ENCODE measurements around the gene EFNA3. TPM values are rescaled to one million over a fixed set of nuclear protein-coding genes. Genes with fewer than 3 reads are reported as not detected.
A peak's percentile ranks its signal among the peaks of the same experiment; 100 is the strongest.

Gene EFNA3
- total and polyA plus RNA-seq, 2 donors: 1.2 to 2.3 TPM

DNA sequence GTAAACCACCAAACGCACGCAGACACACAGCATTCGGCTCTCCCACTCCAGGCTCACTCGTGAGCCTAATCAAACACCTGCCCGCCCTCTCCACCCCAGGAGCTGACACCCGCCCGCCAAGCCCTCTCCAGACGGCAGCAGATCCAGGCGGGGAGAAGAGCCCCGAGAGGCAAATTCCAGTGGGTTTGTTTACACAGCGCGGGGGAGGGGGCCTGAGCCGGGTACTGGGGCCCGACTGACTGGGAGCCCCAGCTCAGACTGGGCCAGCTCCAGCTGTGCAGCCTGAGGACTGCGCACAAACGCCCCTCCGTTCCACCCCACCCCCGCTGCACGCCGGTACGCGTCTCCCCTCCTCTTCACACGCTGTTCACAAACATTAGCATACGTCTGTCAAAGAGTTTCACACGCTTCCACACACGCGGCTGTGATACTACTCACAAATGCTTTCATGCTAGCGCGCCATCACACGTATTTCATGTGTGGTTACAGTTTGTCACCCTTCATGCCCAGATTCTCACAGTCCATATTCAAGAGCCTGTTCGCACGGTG, 48.0 kb downstream of the EFNA3 start:
- DNase-seq (ENCODE audit: extremely low spot score): no peak
- Histone ChIP-seq H3K36me3 (ENCODE audit: insufficient read depth) (no peaks in the 10 kb centered on the region), H3K4me1 (ENCODE audit: insufficient read depth) (no peaks in the 10 kb centered on the region), H3K4me3 (ENCODE audit: low read depth, low read length) (peak overlapping the region; percentile 20), H3K27ac (ENCODE audit: low read depth) (peak overlapping the region; percentile 44)
- 3% methylated on average over 32 of the region's 32 CpGs for WGBS

GRCh38 chr1:155127105-155127966, 48.7 kb downstream of the EFNA3 start, which contains the start of gene EFNA1:
TSS of gene EFNA1 (plus strand) at chr1:155127876. CDS start at chr1:155127978, 102 bp downstream.
- under 1% methylated on average over 76 of the region's 76 CpGs for WGBS
- Histone ChIP-seq H3K4me1 (ENCODE audit: insufficient read depth) (no peaks in the 10 kb centered on the region), H3K36me3 (ENCODE audit: insufficient read depth) (no peaks in the 10 kb centered on the region), H3K4me3 (ENCODE audit: low read depth, low read length) (peak within 1 kb of the TSS; percentile 48), H3K27ac (ENCODE audit: low read depth) (peak within 1 kb of the TSS; percentile 78)
- no peak for DNase-seq (ENCODE audit: extremely low spot score)

DNA sequence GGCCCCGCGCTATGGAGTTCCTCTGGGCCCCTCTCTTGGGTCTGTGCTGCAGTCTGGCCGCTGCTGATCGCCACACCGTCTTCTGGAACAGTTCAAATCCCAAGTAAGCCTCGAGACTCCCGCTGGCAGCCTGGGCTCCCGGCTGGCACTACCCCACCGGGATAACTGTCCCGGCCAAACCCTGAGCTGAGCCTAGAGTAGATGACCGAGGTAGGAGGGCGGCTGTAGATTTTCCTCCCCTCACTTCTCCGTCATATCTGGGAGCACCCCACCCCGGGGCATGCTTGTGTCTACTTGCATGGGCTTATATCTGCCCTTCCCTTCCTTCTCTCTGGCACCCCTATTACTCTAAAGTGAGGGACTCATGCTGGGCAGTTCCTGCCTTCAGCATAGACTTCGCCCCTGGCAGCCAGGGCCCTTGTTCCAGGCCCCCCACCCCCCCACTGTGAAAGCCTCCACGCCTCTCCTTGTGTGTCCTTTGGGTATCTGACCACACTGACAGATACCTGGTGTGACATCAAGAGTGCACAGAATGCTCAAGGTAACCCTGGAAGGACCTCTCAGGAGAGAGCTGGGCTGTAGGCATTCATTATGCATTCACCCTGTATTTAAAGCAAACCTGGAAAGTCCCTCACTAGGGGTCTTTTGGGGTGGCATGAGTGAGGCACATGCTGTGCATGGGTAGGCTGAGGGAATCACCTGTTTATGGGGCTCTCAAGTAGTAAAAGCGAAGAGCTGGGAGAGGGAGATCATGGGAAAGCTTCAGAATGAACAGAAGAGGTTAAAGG, 49.5 kb downstream of the EFNA3 start:
- H3K36me3 ChIP-seq (ENCODE audit: insufficient read depth): no peaks in the 10 kb centered on the region
- H3K4me3 ChIP-seq (ENCODE audit: low read depth, low read length): peak overlapping the region; percentile 48
- WGBS: 4% methylated on average over 17 of the region's 17 CpGs
- no peak for DNase-seq (ENCODE audit: extremely low spot score)
- peak overlapping the region; percentile 78 for H3K27ac ChIP-seq (ENCODE audit: low read depth)
- no peaks in the 10 kb centered on the region for H3K4me1 ChIP-seq (ENCODE audit: insufficient read depth)

DNA sequence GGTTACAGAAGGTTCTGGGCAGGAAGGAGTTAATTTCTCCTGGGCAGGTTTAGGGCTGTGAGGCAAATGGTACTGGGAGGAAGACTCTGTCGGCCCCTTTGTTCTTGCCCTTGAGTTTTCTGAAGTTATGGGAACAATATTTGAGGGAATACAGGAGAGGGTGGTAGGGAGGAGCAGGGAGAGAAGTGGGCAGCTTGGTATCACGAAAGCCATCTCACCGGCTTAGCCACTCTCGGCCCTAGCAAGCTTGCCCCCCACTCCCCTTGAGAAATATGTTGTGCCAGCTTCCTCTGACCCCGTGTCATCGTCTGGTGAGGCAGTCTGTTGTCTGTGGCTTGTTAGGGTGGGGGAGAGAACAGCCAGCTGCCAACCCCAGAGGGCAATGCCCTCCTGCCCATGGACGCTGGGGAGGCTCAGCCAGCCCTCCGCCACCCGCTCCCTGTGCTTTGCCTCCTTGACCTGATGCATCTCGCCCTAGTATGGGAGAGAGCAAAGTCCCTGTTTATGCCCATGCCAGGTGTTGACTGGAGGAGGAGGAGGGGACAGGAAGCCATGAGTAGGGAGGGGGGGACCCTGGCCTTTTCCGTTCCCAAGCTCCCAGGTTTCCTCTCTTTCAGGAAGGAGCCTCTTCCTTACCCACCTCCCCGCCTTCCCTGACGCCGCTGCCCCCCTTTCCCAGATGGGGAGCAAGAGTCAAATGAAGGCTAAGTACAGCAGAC, 50.3 kb downstream of the EFNA3 start:
- no peaks in the 10 kb centered on the region for H3K36me3 ChIP-seq (ENCODE audit: insufficient read depth)
- peak overlapping the region; percentile 48 for H3K4me3 ChIP-seq (ENCODE audit: low read depth, low read length)
- H3K4me1 ChIP-seq (ENCODE audit: insufficient read depth): no peaks in the 10 kb centered on the region
- peak overlapping the region; percentile 78 for H3K27ac ChIP-seq (ENCODE audit: low read depth)
- DNase-seq (ENCODE audit: extremely low spot score): no peak
- WGBS: 33% methylated on average over 14 of the region's 14 CpGs

GRCh38 chr1:155130272-155131006, 51.8 kb downstream of the EFNA3 start:
- Histone ChIP-seq H3K36me3 (ENCODE audit: insufficient read depth) (no peaks in the 10 kb centered on the region), H3K4me1 (ENCODE audit: insufficient read depth) (no peaks in the 10 kb centered on the region), H3K4me3 (ENCODE audit: low read depth, low read length) (peak overlapping the region; percentile 48), H3K27ac (ENCODE audit: low read depth) (peak overlapping the region; percentile 78)
- 27% methylated on average over 6 of the region's 6 CpGs for WGBS
- DNase-seq (ENCODE audit: extremely low spot score): no peak

GRCh38 chr1:155131285-155131684, 52.6 kb downstream of the EFNA3 start:
- 87% methylated on average over 8 of the region's 8 CpGs for WGBS
- no peak for DNase-seq (ENCODE audit: extremely low spot score)
- no peak overlapping the region for H3K4me3 ChIP-seq (ENCODE audit: low read depth, low read length)
- no peaks in the 10 kb centered on the region for H3K4me1 ChIP-seq (ENCODE audit: insufficient read depth)
- H3K36me3 ChIP-seq (ENCODE audit: insufficient read depth): no peaks in the 10 kb centered on the region
- H3K27ac ChIP-seq (ENCODE audit: low read depth): no peak overlapping the region

GRCh38 chr1:155131856-155132255, 53.2 kb downstream of the EFNA3 start:
- no peak overlapping the region for H3K4me3 ChIP-seq (ENCODE audit: low read depth, low read length)
- H3K36me3 ChIP-seq (ENCODE audit: insufficient read depth): no peaks in the 10 kb centered on the region
- no peaks in the 10 kb centered on the region for H3K4me1 ChIP-seq (ENCODE audit: insufficient read depth)
- no peak overlapping the region for H3K27ac ChIP-seq (ENCODE audit: low read depth)
- 59% methylated on average over 2 of the region's 2 CpGs for WGBS
- no peak for DNase-seq (ENCODE audit: extremely low spot score)

DNA sequence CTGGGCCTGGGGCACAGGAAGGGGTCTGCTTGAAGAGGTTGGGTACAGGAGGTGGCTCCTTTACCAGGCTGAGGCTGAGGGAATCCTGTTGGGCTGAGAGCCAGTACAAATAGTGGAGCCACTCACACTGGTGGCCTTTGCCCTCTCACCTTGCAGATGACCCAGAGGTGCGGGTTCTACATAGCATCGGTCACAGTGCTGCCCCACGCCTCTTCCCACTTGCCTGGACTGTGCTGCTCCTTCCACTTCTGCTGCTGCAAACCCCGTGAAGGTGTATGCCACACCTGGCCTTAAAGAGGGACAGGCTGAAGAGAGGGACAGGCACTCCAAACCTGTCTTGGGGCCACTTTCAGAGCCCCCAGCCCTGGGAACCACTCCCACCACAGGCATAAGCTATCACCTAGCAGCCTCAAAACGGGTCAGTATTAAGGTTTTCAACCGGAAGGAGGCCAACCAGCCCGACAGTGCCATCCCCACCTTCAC, 55.2 kb downstream of the EFNA3 start:
- DNase-seq (ENCODE audit: extremely low spot score): no peak
- no peak overlapping the region for H3K4me3 ChIP-seq (ENCODE audit: low read depth, low read length)
- 77% methylated on average over 7 of the region's 7 CpGs for WGBS

DNA sequence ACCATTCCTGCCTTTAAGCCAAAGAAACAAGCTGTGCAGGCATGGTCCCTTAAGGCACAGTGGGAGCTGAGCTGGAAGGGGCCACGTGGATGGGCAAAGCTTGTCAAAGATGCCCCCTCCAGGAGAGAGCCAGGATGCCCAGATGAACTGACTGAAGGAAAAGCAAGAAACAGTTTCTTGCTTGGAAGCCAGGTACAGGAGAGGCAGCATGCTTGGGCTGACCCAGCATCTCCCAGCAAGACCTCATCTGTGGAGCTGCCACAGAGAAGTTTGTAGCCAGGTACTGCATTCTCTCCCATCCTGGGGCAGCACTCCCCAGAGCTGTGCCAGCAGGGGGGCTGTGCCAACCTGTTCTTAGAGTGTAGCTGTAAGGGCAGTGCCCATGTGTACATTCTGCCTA, 55.7 kb downstream of the EFNA3 start:
- no peaks in the 10 kb centered on the region for H3K36me3 ChIP-seq (ENCODE audit: insufficient read depth)
- DNase-seq (ENCODE audit: extremely low spot score): no peak
- no peak overlapping the region for H3K4me3 ChIP-seq (ENCODE audit: low read depth, low read length)
- H3K4me1 ChIP-seq (ENCODE audit: insufficient read depth): no peaks in the 10 kb centered on the region
- peak overlapping the region; percentile 24 for H3K27ac ChIP-seq (ENCODE audit: low read depth)
- 68% methylated on average over 1 of the region's 1 CpG for WGBS

More for the DNA sequence above, 55.2 kb downstream of the EFNA3 start:
- Histone ChIP-seq H3K36me3 (ENCODE audit: insufficient read depth) (no peaks in the 10 kb centered on the region), H3K4me1 (ENCODE audit: insufficient read depth) (no peaks in the 10 kb centered on the region), H3K27ac (ENCODE audit: low read depth) (peak overlapping the region; percentile 19)

- H3K4me1 ChIP-seq (ENCODE audit: insufficient read depth): no peaks in the 10 kb centered on the region
- H3K36me3 ChIP-seq (ENCODE audit: insufficient read depth): no peaks in the 10 kb centered on the region
- 5% methylated on average over 18 of the region's 18 CpGs for WGBS
- DNase-seq (ENCODE audit: extremely low spot score): peak; percentile 85
- H3K27ac ChIP-seq (ENCODE audit: low read depth): peak overlapping the region; percentile 98
- peak overlapping the region; percentile 56 for H3K4me3 ChIP-seq (ENCODE audit: low read depth, low read length)
Observed at GRCh38 chr1:155134880-155135414, 56.3 kb downstream of the EFNA3 start.

DNA sequence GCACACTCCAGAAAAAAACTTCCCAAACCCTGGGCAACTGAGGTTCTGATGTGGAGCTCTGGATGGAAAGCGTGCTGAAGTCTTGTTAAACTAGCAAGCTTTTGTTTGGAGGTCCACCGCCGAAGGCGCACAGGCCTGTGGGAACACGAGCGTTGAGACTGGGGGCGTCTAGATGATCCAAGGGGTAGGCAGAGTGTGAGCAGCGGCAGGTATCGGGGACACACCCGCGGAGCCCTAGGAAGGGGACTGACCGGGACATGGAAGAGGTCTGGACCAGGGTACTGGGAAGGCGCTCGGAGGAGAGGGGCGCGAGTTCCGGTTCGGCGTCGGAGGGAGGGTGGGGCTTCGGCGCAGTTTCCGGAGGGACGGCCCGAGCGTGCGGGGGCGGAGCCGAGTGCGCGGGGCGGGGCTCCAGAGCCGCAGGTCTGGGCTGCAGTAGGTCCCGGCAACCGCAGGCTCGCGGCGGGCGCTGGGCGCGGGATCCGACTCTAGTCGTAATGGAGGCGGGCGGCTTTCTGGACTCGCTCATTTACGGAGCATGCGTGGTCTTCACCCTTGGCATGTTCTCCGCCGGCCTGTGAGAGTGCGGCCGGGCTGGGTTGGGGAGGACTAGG, 56.9 kb downstream of the EFNA3 start, which contains the start of gene SLC50A1:
SLC50A1 (plus strand) TSS at position 438 of the 614 bp plus-strand sequence; CDS start at position 498, 60 bp downstream.
- Histone ChIP-seq H3K27ac (ENCODE audit: low read depth) (peak within 1 kb of the TSS; percentile 98), H3K4me3 (ENCODE audit: low read depth, low read length) (peak within 1 kb of the TSS; percentile 56), H3K36me3 (ENCODE audit: insufficient read depth) (no peaks in the 10 kb centered on the region), H3K4me1 (ENCODE audit: insufficient read depth) (no peaks in the 10 kb centered on the region)
- under 1% methylated on average over 52 of the region's 52 CpGs for WGBS
- peak; percentile 86 for DNase-seq (ENCODE audit: extremely low spot score)

- H3K27ac ChIP-seq (ENCODE audit: low read depth): no peak overlapping the region
Observed at GRCh38 chr1:155136748-155137147, 58.1 kb downstream of the EFNA3 start.

More at GRCh38 chr1:155136748-155137147, 58.1 kb downstream of the EFNA3 start:
- H3K4me1 ChIP-seq (ENCODE audit: insufficient read depth): no peaks in the 10 kb centered on the region
- H3K4me3 ChIP-seq (ENCODE audit: low read depth, low read length): peak overlapping the region; percentile 2
- H3K36me3 ChIP-seq (ENCODE audit: insufficient read depth): no peaks in the 10 kb centered on the region
- no peak for DNase-seq (ENCODE audit: extremely low spot score)
- 32% methylated on average over 6 of the region's 6 CpGs for WGBS
